GM18511 (cell line): ENCODE data around the gene SLC12A3.

ENCODE experiments used
- ATAC-seq: cut with Tn5 transposase; IDR thresholded peaks from one replicate; pipeline ENCODE4 v1.9.1; 2021; ENCODE audit warnings: mild to moderate bottlenecking, moderate library complexity; ENCODE audit not compliant: unreplicated experiment

The SLC12A3 gene, protein sequence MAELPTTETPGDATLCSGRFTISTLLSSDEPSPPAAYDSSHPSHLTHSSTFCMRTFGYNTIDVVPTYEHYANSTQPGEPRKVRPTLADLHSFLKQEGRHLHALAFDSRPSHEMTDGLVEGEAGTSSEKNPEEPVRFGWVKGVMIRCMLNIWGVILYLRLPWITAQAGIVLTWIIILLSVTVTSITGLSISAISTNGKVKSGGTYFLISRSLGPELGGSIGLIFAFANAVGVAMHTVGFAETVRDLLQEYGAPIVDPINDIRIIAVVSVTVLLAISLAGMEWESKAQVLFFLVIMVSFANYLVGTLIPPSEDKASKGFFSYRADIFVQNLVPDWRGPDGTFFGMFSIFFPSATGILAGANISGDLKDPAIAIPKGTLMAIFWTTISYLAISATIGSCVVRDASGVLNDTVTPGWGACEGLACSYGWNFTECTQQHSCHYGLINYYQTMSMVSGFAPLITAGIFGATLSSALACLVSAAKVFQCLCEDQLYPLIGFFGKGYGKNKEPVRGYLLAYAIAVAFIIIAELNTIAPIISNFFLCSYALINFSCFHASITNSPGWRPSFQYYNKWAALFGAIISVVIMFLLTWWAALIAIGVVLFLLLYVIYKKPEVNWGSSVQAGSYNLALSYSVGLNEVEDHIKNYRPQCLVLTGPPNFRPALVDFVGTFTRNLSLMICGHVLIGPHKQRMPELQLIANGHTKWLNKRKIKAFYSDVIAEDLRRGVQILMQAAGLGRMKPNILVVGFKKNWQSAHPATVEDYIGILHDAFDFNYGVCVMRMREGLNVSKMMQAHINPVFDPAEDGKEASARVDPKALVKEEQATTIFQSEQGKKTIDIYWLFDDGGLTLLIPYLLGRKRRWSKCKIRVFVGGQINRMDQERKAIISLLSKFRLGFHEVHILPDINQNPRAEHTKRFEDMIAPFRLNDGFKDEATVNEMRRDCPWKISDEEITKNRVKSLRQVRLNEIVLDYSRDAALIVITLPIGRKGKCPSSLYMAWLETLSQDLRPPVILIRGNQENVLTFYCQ

DNA sequence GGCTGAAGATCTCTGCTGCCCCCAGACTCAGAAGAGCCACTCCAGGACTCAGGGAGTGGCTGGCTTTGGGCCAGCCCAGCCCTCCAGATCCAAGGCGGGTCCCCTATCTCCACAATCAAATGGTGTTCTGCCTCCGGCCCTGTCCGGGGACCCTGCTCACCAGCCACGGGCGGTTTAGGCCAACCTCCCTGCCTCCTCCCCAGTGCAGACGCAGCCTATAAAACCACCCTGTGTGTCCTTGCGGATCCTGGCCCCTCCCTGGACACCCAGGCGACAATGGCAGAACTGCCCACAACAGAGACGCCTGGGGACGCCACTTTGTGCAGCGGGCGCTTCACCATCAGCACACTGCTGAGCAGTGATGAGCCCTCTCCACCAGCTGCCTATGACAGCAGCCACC is at the start of gene SLC12A3:
Gene SLC12A3, plus strand, starts transcription at position 248 of the 400 bp plus-strand sequence. Its CDS starts 29 bp downstream, at position 277.
- no peak for ATAC-seq

- no peak for ATAC-seq
These were observed 49.3 kb upstream of the SLC12A3 start for GRCh38 chr16:56815721-56816120.

GRCh38 chr16:56817056-56817455 is 48.0 kb upstream of the SLC12A3 start:
- ATAC-seq = no peak

DNA sequence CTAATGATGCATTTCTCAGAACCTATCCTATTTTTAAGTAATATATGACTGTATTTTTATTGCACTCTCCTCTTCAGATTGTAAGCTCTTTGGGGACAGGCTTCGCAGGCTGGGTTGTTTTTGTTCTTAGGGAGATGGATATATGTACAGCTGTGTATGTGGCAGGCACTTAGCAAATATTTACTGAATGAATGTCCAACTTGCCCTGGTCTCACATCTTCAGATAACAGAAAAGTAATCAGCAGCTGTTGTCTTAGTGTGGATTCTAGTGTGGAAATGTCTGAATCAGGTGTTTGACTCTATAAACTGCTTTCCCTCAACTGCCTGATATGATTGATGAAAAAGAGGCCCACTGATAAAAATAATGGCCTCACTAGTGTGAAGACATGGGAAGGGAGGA is 47.1 kb upstream of the SLC12A3 start:
- ATAC-seq = no peak

DNA sequence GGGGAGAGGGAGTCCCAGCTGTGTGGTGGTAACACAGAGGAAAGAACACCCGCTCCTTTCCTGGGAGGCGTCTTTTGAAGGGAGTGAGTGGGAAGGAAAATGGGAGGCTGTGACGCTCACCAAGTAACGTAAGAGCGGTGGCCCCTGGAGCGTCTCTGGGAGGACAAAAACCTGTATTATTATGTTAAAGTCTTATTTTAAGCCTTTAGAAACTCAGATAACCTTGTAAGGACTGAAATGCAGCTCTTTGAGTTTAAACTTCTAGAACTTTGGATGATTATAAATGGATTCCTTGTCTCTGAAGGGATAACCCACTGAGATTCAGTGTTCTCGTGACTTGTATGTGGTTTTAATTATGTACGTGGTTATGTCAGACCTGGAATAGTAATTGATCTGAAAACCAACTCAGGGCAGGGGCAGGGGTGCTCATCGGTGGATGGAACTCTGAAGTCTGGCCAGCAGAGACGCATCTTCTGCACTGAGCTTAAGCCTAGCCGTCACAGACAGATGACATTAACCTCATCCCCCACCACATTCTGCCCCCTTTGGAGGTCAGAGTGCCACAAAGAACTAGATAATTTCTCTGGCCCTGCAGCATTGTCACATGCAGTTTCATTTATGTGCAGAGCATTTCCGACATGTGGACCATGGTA is 41.8 kb upstream of the SLC12A3 start:
- ATAC-seq = no peak

DNA sequence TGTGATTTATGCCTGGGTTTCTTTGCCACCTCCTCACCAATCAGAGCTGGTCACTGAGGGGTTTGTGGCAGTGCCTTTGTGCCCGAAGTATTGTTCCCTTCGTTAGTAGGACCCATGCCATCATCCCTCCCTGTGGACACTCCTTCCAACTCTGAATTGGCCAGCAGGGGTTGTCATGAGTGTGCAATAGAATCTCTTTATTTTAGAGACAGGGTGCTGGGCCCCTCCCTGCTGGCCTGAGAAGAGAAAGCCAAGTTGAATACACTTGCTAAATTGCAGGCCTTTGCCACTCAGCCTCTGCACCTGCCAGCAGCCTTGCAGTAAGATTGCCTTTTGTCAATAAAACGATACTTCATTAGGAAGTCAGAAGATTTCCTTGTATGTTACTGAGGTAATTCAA is 40.7 kb upstream of the SLC12A3 start:
- ATAC-seq = no peak

DNA sequence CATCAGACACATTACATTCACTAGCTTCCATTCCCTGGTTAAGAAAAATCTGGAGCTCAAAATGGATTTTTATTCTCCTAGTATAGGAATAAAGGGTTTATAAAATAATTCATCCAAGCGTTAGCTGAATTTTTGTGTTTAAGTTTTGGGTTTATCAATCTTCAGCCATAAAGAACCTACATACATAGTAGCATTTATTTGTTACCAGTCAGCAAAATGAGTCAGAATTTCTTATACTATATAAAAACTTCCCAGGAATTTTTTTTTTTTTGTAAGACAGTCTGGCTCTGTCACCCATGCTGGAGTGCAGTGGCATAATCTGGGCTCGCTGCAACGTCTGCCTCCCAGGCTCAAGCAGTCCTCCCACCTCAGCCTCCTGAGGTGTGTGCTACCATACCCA is 40.2 kb upstream of the SLC12A3 start:
- ATAC-seq = no peak

DNA sequence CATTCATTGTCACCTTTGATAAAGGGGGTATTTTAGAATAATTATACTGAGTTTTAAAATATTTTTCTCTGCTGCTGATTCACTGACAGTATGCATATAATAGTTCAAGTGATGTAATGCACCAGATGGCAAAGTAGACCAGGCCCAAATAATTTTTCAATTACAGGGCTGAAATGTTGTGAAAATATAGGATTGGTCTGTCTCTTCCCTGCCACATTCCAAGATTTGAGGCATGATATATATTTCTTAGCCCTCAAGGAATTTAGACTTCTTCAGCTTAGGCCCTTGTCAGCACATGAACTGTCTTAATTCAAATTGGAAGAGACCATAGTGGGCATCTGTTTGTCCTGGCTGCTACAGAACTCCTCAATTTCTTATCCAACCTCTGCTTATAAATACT is 39.2 kb upstream of the SLC12A3 start:
- no peak for ATAC-seq

DNA sequence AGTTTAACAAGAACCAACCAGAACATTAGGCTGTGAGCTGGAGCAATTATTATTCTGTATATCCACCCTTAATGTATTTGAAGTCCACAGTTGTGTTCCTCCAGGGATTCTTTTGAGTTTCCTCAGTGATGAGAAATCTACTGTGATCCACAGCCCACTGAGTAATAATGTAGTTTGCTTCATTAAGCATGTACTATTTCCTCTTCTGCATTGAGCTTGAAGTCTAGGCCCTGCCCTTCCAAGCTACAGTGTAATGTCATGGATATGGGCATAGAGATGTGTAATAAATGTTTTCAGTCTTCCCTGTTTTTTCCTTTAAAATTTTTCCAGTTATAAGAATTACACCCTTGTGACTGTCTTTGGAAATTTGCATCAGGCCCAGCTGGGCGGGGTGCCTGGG is 36.4 kb upstream of the SLC12A3 start:
- no peak for ATAC-seq

DNA sequence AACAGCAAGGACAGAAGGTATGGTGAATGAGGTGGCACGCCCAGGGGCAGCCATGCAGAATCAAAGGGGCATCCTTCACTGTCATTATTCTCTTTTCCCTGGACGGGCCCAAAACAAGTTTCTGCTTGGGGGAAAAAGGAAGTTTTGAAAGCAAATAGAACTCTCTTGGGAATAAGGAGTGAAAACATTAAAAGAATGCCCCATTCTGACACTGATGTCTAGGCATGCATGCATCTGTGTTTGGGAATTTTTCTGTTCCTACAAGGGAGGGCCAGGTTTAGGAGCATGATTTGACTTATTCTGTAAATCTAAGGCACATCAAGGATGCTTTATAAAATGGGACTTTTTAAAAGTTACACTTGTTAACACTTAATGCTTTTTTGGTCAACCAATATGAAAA is 34.3 kb upstream of the SLC12A3 start:
- no peak for ATAC-seq

GRCh38 chr16:56832768-56833167 is 32.2 kb upstream of the SLC12A3 start:
- no peak for ATAC-seq

DNA sequence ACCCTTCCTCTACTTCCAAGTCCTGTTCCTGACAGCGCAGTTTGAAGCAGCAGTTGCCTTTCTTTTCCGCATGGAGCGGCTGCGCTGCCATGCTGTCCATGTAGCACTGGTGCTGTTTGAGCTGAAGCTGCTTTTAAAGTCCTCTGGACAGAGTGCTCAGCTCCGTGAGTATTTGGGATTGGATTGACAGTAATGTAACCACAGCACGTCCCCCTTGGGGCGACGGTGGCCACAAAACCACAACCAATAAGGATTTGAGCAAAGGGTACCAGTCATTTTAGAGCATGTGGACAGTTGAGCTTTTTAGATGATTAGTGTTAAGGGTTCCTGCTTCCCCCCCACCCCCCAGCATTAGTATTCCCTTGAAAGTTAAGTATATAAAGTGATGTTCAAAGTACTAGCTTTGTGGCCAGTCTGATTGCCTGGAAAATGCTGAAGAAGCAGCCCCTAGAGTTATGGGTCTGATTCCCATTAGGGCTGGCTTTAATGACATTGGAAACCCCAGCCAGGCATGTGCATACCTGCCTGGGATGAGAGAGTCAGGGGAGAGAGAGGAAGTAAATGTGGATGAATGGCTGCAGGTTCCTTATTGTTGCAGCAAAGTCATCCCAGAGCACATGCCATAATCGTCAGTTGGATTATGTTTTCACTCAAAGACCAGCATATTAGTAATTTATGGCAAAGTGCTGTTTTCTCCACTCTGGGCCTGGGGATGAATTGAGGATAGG is 31.6 kb upstream of the SLC12A3 start:
- ATAC-seq = no peak

- no peak for ATAC-seq
These were observed 29.7 kb upstream of the SLC12A3 start for GRCh38 chr16:56835320-56835719.

- no peak for ATAC-seq
These were observed 28.4 kb upstream of the SLC12A3 start for GRCh38 chr16:56836410-56837230.

DNA sequence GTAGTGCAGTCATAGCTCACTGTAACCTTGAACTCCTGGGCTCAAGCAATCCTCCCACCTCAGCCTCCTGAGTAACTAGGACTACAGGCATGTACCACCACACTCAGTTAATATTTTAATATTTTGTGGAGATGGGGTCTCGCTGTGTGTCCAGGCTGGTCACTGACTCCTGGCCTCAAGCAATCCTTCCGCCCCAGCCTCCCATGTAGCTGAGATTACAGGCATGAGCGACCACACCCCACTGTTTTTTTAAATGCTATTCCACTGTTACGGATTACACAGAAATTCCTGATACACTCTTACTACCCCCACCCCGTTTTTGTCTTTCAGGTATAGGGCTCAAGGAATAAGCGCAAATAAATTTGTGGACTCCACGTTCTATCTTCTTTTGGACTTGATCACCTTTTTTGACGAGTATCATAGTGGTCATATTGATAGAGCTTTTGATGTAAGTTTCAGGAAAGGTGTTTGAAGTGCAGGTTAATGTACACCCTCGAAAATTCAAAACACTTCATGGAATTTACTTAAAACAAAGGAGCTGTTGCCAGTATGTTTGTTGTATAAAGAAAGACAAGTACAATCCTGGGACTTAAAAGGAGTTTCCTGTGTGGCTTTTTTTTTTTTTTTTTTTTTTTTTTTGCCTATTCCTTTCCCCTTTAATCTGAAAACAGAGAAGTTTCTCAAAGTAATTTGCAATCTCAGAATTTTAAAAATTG is 26.2 kb upstream of the SLC12A3 start:
- no peak for ATAC-seq

GRCh38 chr16:56841233-56841632 is 23.8 kb upstream of the SLC12A3 start:
- ATAC-seq = no peak

- ATAC-seq = no peak
These were observed 23.3 kb upstream of the SLC12A3 start for GRCh38 chr16:56841659-56842058.

- no peak for ATAC-seq
These were observed 22.9 kb upstream of the SLC12A3 start for GRCh38 chr16:56842133-56842532.

- ATAC-seq = no peak
These were observed 21.0 kb upstream of the SLC12A3 start for GRCh38 chr16:56844056-56844455.
